OCI-LY3 (cell line): ENCODE data around the gene CFAP58.

Experiments
- H2AFZ ChIP-seq: fragments of 200-600, 300-600 bp; shearing (Covaris generic); 2 replicates; pipeline ENCODE4 v1.6.0; 2014; ENCODE audit warnings: antibody characterized with exemption, low read depth, low read length
- H3K27ac ChIP-seq: fragments of 200-600, 300-600 bp; sonication (generic); 2 replicates; pipeline ENCODE4 v1.5.1; 2014; ENCODE audit warnings: mild to moderate bottlenecking, low read length, moderate library complexity, mixed read lengths
- H3K27me3 ChIP-seq: fragments of 200-600, 300-600 bp; sonication (generic); 2 replicates; pipeline ENCODE4 v1.6.1; 2014; ENCODE audit warnings: low read depth, low read length, mixed read lengths
- H3K36me3 ChIP-seq: fragments of 200-600, 300-600 bp; sonication (generic); replicated peaks from 2 replicates; pipeline ENCODE3; 2014; ENCODE audit warnings: low read depth, low read length, mixed read lengths
- H3K4me1 ChIP-seq: fragments of 300-600, 200-600 bp; sonication (generic); 2 replicates; pipeline ENCODE4 v1.6.1; 2014; ENCODE audit warnings: low read length, mixed read lengths
- H3K4me2 ChIP-seq: fragments of 200-600, 300-600 bp; sonication (generic); 2 replicates; pipeline ENCODE4 v1.6.1; 2014; ENCODE audit warnings: low read length, mixed read lengths
- H3K4me3 ChIP-seq: fragments of 300-600, 200-600 bp; sonication (generic); 2 replicates; pipeline ENCODE4 v1.5.1; 2014; ENCODE audit warnings: antibody characterized with exemption, mild to moderate bottlenecking, low read length, moderate library complexity
- H3K79me2 ChIP-seq: fragments of 300-600, 200-600 bp; shearing (Covaris generic); 2 replicates; pipeline ENCODE4 v1.6.1; 2014; ENCODE audit warnings: mild to moderate bottlenecking, low read length, mixed read lengths
- H3K9ac ChIP-seq: fragments of 300-600, 200-600 bp; shearing (Covaris generic); 2 replicates; pipeline ENCODE4 v1.6.0; 2014; ENCODE audit warnings: mild to moderate bottlenecking, low read length, moderate library complexity
- H3K9me3 ChIP-seq: fragments of 200-600, 300-600 bp; shearing (Covaris generic); 2 replicates; pipeline ENCODE4 v1.6.1; 2014; ENCODE audit warnings: low read length, mixed read lengths; ENCODE audit not compliant: insufficient read depth
- H4K20me1 ChIP-seq: fragments of 200-600, 300-600 bp; sonication (generic); 2 replicates; pipeline ENCODE4 v1.6.1; 2016; ENCODE audit warnings: low read length, mixed read lengths; ENCODE audit not compliant: insufficient read depth
- CTCF ChIP-seq: fragments of 200-600, 300-600 bp; sonication (generic); IDR thresholded peaks from 2 replicates; pipeline ENCODE4 v1.5.1; 2014; ENCODE audit warnings: antibody characterized with exemption, low read length, low read depth
- EZH2phosphoT487 ChIP-seq: fragments of 200-600 bp; shearing (Covaris generic); IDR thresholded peaks from 2 replicates; pipeline ENCODE4 v1.6.1; 2018; ENCODE audit warnings: antibody characterized with exemption, mixed run types, low read depth

CFAP58 gene

GRCh38 chr10:104333728-104334373 lies 19.8 kb upstream of the CFAP58 start:
- Histone ChIP-seq H3K4me1 (peaks cover 7% of the 10 kb centered on the region), H3K36me3 (no peaks in the 10 kb centered on the region), H3K4me2 (no peak overlapping the region), H3K9ac (no peak overlapping the region), H2AFZ (no peak overlapping the region), H3K4me3 (no peak overlapping the region), H3K79me2 (peaks cover 90% of the 10 kb centered on the region), H3K27me3 (no peaks in the 10 kb centered on the region), H3K27ac (no peak overlapping the region), H4K20me1 (peaks cover 70% of the 10 kb centered on the region), H3K9me3 (no peaks in the 10 kb centered on the region)
- no peak for TF ChIP-seq EZH2phosphoT487
- no peak for TF ChIP-seq CTCF

GRCh38 chr10:104334561-104334960 lies 19.1 kb upstream of the CFAP58 start:
- Histone ChIP-seq H3K36me3 (no peaks in the 10 kb centered on the region), H3K27me3 (peaks cover 5% of the 10 kb centered on the region), H4K20me1 (peaks cover 63% of the 10 kb centered on the region), H3K9me3 (no peaks in the 10 kb centered on the region), H3K27ac (no peak overlapping the region), H3K4me2 (no peak overlapping the region), H3K9ac (no peak overlapping the region), H3K4me3 (no peak overlapping the region), H3K79me2 (peaks cover 82% of the 10 kb centered on the region), H2AFZ (no peak overlapping the region), H3K4me1 (peaks cover 12% of the 10 kb centered on the region)
- TF ChIP-seq EZH2phosphoT487, result no peak
- no peak for TF ChIP-seq CTCF

- H3K9ac ChIP-seq, result no peak overlapping the region
- peaks cover 13% of the 10 kb centered on the region for H3K4me1 ChIP-seq
- H3K27ac ChIP-seq, result no peak overlapping the region
- H3K9me3 ChIP-seq, result no peaks in the 10 kb centered on the region
- no peak overlapping the region for H2AFZ ChIP-seq
- no peak overlapping the region for H3K4me2 ChIP-seq
- peaks cover 77% of the 10 kb centered on the region for H3K79me2 ChIP-seq
- H3K27me3 ChIP-seq, result peaks cover 10% of the 10 kb centered on the region
- H3K36me3 ChIP-seq, result no peaks in the 10 kb centered on the region
- peaks cover 58% of the 10 kb centered on the region for H4K20me1 ChIP-seq
- TF ChIP-seq EZH2phosphoT487 (no peak), CTCF (no peak)
- no peak overlapping the region for H3K4me3 ChIP-seq
Observed at GRCh38 chr10:104334965-104335650, 18.5 kb upstream of the CFAP58 start.

GRCh38 chr10:104336821-104337467 lies 16.7 kb upstream of the CFAP58 start:
- Histone ChIP-seq H2AFZ (no peak overlapping the region), H3K79me2 (peaks cover 60% of the 10 kb centered on the region), H3K27ac (peak overlapping the region; percentile 80), H3K4me2 (peak overlapping the region; percentile 91), H3K9me3 (no peaks in the 10 kb centered on the region), H3K4me1 (peaks cover 13% of the 10 kb centered on the region), H3K27me3 (peaks cover 15% of the 10 kb centered on the region), H3K36me3 (no peaks in the 10 kb centered on the region), H3K4me3 (peak overlapping the region; percentile 97), H3K9ac (peak overlapping the region; percentile 94), H4K20me1 (peaks cover 40% of the 10 kb centered on the region)
- TF ChIP-seq CTCF (no peak), EZH2phosphoT487 (no peak)
